ENCODE results near the gene LRRC1.

Gene LRRC1

DNA sequence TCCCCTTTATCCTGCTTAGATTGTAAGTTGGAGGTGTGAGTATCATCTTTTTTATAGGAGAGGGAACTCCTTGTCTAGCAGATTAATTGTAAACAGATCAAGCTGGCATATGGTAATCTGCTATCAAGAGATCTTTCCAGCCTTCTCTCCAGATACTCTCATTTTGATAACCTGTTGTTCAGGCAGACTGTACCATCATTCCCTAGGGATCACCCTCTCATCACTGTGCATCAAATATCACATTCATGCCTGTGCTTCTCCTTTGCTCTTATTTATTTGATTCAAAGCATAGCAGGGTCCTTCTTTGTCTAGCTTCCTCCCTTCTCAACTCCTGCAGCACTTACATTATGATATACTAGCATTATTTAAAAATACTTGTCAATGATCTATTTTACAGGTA is 73.8 kb downstream of the LRRC1 start:
- TF ChIP-seq, protein P1, sequence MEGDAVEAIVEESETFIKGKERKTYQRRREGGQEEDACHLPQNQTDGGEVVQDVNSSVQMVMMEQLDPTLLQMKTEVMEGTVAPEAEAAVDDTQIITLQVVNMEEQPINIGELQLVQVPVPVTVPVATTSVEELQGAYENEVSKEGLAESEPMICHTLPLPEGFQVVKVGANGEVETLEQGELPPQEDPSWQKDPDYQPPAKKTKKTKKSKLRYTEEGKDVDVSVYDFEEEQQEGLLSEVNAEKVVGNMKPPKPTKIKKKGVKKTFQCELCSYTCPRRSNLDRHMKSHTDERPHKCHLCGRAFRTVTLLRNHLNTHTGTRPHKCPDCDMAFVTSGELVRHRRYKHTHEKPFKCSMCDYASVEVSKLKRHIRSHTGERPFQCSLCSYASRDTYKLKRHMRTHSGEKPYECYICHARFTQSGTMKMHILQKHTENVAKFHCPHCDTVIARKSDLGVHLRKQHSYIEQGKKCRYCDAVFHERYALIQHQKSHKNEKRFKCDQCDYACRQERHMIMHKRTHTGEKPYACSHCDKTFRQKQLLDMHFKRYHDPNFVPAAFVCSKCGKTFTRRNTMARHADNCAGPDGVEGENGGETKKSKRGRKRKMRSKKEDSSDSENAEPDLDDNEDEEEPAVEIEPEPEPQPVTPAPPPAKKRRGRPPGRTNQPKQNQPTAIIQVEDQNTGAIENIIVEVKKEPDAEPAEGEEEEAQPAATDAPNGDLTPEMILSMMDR (IDR thresholded peaks at IDR 0.05; ENCODE audit: low read depth, low read length), result no peak
- H3K4me3 ChIP-seq (ENCODE audit: low read depth, low read length), result no peak overlapping the region

- H3K4me3 ChIP-seq (ENCODE audit: low read depth, low read length), result no peak overlapping the region
These were observed 75.2 kb downstream of the LRRC1 start for GRCh38 chr6:53869964-53870363.

DNA sequence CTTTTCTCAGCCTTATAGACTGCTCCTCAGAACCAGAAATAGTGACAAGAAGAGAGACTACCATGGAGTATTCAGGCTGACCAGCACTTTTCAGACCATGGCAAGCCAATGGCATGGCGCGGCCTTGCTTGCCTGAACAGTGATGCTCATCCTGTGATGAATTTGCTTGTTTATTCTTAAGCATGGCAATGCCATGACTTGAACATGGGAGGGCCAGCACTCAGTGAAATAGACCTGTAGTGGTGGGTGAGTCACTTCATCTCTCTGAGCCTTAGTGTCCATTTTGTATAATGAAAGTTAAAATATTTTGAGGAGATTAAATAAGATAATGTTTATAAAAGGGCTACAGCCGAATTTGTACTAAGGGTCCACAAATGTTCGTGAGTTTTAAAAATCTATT is 79.1 kb downstream of the LRRC1 start:
- TF ChIP-seq, protein P1 (IDR thresholded peaks at IDR 0.05; ENCODE audit: low read depth, low read length), result no peak
- H3K4me3 ChIP-seq (ENCODE audit: low read depth, low read length), result no peak overlapping the region

More at GRCh38 chr6:53869964-53870363, 75.2 kb downstream of the LRRC1 start:
- TF ChIP-seq, protein P1 (IDR thresholded peaks at IDR 0.05; ENCODE audit: low read depth, low read length), result no peak

- H3K4me3 ChIP-seq (ENCODE audit: low read depth, low read length), result no peak overlapping the region
- TF ChIP-seq, protein P1 (IDR thresholded peaks at IDR 0.05; ENCODE audit: low read depth, low read length), result no peak
These were observed 80.2 kb downstream of the LRRC1 start for GRCh38 chr6:53874964-53875363.

GRCh38 chr6:53877151-53877550 is 82.3 kb downstream of the LRRC1 start:
- no peak overlapping the region for H3K4me3 ChIP-seq (ENCODE audit: low read depth, low read length)
- TF ChIP-seq, protein P1 (IDR thresholded peaks at IDR 0.05; ENCODE audit: low read depth, low read length), result no peak

- H3K4me3 ChIP-seq (ENCODE audit: low read depth, low read length), result no peak overlapping the region
- TF ChIP-seq, protein P1 (IDR thresholded peaks at IDR 0.05; ENCODE audit: low read depth, low read length), result no peak
These were observed 84.0 kb downstream of the LRRC1 start for GRCh38 chr6:53878808-53879207.

- TF ChIP-seq, protein P1 (IDR thresholded peaks at IDR 0.05; ENCODE audit: low read depth, low read length), result no peak
- H3K4me3 ChIP-seq (ENCODE audit: low read depth, low read length), result no peak overlapping the region
These were observed 84.8 kb downstream of the LRRC1 start for GRCh38 chr6:53879608-53880007.

Measured in WI38 (cell line).